GM21619 (cell line): ENCODE measurements around the gene CAPN12.
"Not testable (repeated sequence)": the region's sequence is repeated elsewhere in the genome, so short reads cannot be mapped to it uniquely, and the experiment has no call there.

ENCODE experiments used
- ATAC-seq: cut with Tn5 transposase; IDR thresholded peaks from one replicate; pipeline ENCODE4 v1.9.1; 2021; ENCODE audit not compliant: unreplicated experiment

Gene CAPN12, protein sequence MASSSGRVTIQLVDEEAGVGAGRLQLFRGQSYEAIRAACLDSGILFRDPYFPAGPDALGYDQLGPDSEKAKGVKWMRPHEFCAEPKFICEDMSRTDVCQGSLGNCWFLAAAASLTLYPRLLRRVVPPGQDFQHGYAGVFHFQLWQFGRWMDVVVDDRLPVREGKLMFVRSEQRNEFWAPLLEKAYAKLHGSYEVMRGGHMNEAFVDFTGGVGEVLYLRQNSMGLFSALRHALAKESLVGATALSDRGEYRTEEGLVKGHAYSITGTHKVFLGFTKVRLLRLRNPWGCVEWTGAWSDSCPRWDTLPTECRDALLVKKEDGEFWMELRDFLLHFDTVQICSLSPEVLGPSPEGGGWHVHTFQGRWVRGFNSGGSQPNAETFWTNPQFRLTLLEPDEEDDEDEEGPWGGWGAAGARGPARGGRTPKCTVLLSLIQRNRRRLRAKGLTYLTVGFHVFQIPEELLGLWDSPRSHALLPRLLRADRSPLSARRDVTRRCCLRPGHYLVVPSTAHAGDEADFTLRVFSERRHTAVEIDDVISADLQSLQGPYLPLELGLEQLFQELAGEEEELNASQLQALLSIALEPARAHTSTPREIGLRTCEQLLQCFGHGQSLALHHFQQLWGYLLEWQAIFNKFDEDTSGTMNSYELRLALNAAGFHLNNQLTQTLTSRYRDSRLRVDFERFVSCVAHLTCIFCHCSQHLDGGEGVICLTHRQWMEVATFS

GRCh38 chr19:38744298-38744681, at the start of gene CAPN12:
TSS of gene CAPN12 (minus strand) at chr19:38744474. CDS start at chr19:38744165, 309 bp downstream.
- no peak for ATAC-seq

- ATAC-seq, result no peak
Observed at GRCh38 chr19:38793671-38794070, 49.4 kb upstream of the CAPN12 start.

GRCh38 chr19:38793177-38793576, 48.9 kb upstream of the CAPN12 start:
- no peak for ATAC-seq

- ATAC-seq, result no peak
Observed at GRCh38 chr19:38792250-38793111, 48.2 kb upstream of the CAPN12 start.

DNA sequence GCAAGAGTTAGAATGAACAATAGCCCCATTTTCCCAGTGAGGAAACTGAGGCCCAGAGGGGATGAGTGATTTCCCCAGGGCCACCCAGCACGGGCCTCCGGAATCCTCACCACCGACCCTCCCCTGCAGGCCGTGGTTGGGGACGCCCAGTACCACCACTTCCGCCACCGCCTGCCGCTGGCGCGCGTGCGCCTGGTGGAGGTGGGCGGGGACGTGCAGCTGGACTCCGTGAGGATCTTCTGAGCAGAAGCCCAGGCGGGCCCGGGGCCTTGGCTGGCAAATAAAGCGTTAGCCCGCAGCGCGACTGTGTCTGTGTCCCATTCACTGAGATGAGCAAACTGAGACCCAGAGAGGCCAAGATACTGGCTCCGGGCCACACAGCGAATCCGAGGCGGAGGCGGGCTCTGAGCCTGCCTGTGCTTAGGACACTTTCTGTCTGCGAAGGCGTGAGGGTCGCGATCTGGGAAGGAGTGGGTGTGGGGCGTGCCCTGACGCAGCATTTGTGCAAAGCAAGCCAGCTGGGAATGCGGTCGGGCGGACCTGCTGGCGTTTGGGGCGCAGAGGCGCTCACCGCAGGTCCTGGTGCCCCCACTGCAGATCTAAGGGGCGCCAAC, 47.3 kb upstream of the CAPN12 start:
- ATAC-seq, result peak; percentile 51

- ATAC-seq, result not testable (repeated sequence)
Observed at GRCh38 chr19:38790507-38791403, 46.5 kb upstream of the CAPN12 start.

DNA sequence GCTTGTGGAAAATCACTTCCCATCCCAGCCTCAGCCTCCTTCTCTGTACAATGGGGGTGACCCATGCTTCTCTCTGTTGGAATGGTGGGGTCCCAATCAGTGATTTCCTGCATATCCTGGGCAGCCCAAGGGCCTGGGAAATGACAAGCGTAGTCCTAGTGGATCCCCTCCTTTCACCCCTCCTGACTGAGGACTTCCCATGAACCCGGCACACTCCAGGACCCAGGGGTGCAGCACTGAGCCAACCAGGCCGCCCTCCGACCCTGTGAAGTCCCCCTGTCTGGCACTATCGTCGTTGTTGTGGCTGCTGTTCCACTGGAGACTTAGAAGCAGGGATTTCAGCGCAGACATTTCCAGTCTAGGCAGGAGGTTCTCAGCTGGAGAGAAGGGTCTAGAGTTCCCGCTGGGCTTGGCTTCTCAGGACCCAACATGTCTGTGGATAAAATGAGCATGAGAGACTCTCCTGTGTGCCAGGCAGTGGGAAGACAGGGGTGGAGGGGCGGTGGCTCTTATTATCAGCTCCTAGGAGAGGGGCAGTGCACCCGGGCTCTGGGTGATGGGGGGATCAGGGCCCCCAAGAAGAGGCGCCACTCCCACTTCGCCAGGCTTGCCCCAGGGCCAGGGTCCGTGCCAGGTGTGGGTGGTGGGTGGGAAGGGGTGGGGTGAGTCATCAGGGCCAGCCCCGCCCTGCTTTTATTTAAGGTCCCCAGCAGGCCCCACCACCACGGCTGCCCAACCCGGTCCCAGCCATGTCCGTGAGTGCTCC, 44.4 kb upstream of the CAPN12 start, which contains the start of gene LGALS7B:
Gene LGALS7B (plus strand): TSS at position 723 of the 766 bp plus-strand sequence. CDS start 27 bp downstream, at position 750.
- no peak for ATAC-seq

DNA sequence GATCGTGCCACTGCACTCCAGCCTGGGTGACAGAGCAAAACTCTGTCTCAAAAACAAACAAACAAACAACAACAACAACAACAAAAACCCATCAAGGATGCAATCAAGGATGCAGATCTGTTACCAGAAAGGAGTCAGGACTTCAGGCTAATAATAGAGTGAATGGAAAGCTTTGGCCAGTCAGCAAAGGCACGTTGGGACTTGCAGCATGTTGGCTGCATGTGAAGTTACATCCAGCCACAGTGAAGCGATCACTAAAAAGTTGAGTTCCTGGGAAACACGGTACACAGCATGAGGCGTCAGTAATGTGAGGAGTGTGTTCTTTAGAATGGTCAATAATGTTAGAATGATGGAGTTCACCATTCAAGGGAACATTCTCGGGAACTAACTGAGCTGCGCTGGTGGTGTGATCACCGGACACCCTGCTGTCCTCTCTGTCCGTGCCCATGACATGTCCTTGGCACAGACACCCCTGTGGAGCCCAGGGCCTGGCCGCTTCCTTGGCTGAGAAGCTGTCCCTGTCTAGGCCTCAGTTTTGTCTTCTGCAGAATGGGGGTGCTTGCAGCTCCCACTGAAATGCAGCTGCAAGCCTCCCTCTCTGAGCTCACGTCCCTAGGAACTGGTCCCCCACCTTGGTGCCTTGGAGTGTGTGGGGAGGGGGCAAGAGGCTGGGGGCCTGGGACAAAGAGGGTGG, 42.4 kb upstream of the CAPN12 start:
- ATAC-seq, result no peak

DNA sequence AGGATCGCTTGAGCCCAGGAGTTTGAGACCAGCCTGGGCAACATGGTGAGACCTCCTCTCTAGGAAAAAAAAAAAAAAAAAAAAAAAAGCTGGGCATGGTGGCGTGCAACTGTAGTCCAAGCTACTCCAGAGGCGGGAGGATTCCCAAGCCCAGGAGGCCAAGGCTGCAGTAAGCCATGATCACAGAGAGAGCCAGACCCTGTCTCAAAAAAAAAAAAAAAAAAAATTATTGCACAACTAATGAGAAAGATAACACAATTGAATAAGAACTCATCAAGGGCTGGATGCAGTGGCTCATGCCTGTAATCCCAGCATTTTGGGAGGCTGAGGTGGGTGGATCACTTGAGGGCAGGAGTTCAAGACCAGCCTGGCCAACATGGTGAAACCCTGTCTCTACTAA, 41.8 kb upstream of the CAPN12 start:
- not testable (repeated sequence) for ATAC-seq

DNA sequence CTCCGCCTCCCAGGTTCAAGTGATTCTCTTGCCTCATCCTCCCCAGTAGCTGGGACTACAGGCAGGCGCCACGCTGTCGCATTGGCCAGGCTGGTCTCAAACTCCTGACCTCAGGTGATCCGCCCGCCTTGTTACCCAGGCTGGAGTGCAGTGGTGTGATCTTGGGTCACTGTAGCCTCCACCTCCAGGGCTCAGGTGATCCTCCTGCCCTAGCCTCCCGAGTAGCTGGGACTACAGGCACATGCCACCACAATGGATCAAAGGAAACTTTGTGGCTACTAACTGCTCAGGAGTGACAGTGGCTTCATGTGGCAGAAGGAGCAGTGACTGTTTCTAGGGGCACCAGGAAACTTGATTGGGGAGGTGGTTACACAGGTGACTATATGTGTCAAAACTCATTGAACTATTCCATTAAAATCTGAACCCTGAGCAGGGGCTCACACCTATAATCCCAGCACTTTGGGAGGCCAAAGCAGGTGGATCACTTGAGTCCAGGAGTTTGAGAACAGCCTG, 41.0 kb upstream of the CAPN12 start:
- ATAC-seq, result no peak

GRCh38 chr19:38784224-38784623, 40.0 kb upstream of the CAPN12 start:
- ATAC-seq, result no peak

GRCh38 chr19:38782212-38782611, 37.9 kb upstream of the CAPN12 start:
- ATAC-seq, result not testable (repeated sequence)

DNA sequence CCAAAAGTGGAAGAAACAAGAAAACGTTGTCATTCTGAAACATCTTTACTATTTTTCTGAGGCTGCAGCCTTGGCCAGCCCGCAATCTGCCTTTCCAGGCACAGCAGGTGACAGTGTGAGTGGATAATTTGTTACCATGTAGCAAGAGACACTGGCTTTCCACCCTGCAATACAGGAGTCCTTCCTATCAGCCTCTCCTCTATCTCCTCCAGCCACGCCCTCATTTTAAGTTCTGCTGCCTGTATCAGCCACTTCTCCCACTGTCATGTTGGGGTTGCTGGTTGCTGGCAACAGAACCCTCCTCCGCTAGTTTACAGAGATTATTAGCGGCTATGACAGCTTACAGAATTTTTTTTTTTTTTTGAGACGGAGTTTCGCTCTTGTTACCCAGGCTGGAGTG, 36.8 kb upstream of the CAPN12 start:
- no peak for ATAC-seq

DNA sequence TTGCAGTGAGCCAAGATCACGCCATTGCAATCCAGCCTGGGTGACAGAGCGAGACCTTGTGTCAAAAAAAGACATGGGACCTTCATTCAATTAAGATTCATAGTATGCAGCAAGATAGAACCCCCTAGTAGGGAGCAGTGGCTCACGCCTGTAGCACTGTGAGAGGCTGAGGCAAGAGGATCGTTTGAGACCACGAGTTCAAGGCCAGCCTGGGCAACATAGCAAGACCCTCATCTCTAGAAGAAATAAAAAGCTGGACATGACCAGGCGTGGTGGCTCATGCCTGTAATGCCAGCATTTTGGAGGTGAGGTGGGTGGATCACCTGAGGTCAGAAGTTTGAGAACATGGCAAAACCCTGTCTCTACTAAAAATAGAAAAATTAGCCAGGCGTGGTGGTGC, 36.2 kb upstream of the CAPN12 start:
- no peak for ATAC-seq

DNA sequence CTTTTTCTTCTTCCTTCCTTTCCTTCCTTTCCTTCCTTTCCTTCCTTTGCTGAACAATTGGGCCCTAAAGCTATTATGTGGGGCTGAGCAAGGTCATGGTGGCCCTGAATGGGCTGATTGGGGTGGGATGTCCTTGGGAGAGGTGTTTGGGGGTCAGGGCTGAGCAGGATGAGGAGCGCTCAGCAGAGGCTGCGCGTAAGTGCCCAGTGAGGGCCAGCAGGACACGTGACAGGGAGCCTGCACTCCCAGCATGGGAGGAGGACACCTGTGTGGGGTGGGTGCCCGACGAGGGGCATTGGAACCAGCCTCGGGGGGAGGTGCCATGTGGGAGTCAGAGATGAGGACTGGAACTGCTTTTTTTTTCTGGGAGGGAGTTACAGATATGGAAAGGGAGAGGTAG, 34.5 kb upstream of the CAPN12 start:
- no peak for ATAC-seq

DNA sequence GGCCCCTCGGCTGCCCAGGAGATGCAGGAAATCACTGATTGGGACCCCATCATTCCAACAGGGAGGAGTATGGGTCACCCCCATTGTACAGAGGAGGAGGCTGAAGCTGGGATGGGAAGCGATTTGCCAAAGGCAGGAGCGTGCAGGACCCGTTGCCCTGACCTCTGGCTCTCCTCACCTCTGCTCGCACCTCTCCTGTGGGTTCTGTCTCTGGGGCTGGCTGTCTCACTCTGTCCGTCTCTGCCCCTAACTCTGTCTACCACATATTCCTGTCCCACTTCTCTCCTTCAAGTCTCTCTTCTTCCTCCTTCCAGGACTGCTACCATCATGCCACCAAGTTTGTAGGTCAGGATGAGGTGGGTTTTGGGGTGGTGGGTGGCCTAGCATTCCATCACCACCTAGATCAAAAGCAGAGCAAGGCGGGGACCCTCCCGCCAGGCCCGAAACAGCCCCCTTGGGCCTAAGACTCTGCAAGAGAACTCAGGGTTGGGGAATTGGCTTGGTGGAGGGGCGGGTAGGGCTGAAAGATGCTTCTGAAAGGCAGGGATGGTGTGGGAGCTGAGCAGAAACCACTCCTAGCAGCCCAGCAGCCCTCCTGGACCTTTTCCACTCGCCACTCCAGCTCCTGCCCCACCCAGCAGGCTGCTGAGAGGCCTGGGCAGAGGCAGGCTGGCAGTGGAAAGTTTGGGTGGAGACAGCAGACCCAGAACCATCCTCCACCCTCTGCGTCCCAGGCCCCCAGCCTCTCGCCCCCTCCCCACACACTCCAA, 30.1 kb upstream of the CAPN12 start:
- ATAC-seq, result no peak

- no peak for ATAC-seq
Observed at GRCh38 chr19:38773469-38774177, 29.3 kb upstream of the CAPN12 start, which contains the start of gene LGALS7. TSS of gene LGALS7 (minus strand) at chr19:38773517. CDS start at chr19:38773492, 25 bp downstream.
